Body of pancreas (tissue), 4 donors: ENCODE data around the gene MYADML2. TPM values are rescaled to one million over a fixed set of nuclear protein-coding genes. Genes with fewer than 3 reads are reported as not detected.

Experiments used
- ATAC-seq: fragments of 150-250 bp; one replicate; pipeline ENCODE4 v1.9.1; 2016
- DNase-seq, 4 donors: peaks; one replicate each; pipeline ENCODE4 v3.0.0-alpha.2; 2019
- H3K27ac ChIP-seq, 4 donors: fragments of 200-600 bp; sonication (generic); 1 replicate in 3 of 4; 2 replicates in 1 of 4; pipeline versions ENCODE4 v1.5.1 to v1.6.1; 2016 to 2019; ENCODE audit warnings: mild to moderate bottlenecking in 1 of 4, mixed read lengths in 1 of 4, moderate library complexity in 1 of 4
- H3K27me3 ChIP-seq, 2 donors: fragments of 200-600 bp; sonication (generic); one replicate each; pipeline ENCODE4 v1.6.0; 2016; ENCODE audit warnings: mild to moderate bottlenecking in 1 of 2
- H3K36me3 ChIP-seq, 2 donors: fragments of 200-600 bp; sonication (generic); replicated peaks in 1 of 2; 2 replicates each; pipeline ENCODE4 v1.5.1; 2016; ENCODE audit warnings: low read depth in 2 of 2; ENCODE audit not compliant: insufficient read depth in 1 of 2
- H3K4me1 ChIP-seq: fragments of 200-600 bp; sonication (generic); one replicate; pipeline ENCODE4 v1.6.0; 2016
- H3K4me3 ChIP-seq, 2 donors: fragments of 200-600 bp; sonication (generic); 1 replicate in 1 of 2; 2 replicates in 1 of 2; pipeline ENCODE4 v1.5.1; 2016 to 2019
- H3K9me3 ChIP-seq, 3 donors: fragments of 200-600 bp; sonication (generic); 1 replicate in 2 of 3; 2 replicates in 1 of 3; pipeline ENCODE4 v1.5.1; 2016
- CTCF ChIP-seq, 7 experiments: fragments of 450-650 bp in 4 of 7; fragments of 200-600 bp in 3 of 7; sonication (generic) in 3 of 7; IDR thresholded peaks; one replicate each; pipeline ENCODE4 v1.5.1; 2016 to 2019; ENCODE audit warnings: antibody characterized with exemption in 7 of 7
- POLR2A ChIP-seq, 3 donors: fragments of 450-650 bp; IDR thresholded peaks; one replicate each; pipeline ENCODE4 v1.6.1; 2016; ENCODE audit warnings: antibody characterized with exemption in 3 of 3, mild to moderate bottlenecking in 2 of 3
- whole genome bisulfite sequencing, 2 donors: methylation state at CpG; one replicate each; pipeline ENCODE4 v1.1.5; 2017; 5-methylcytosine and 5-hydroxymethylcytosine counted together
- intact Hi-C: fragments of 100-400 bp; cut with DNase I; formaldehyde crosslinking; loops from one replicate; pipeline ENCODE4 v1.15.1; 2023
- total RNA-seq, 2 donors: library from RNA; depleted of rRNA; stranded (reverse); fragments of >200 nt; gene quantifications; one replicate each; pipeline ENCODE4 v1.1.0, GENCODE V29; 2016

Gene MYADML2
- total RNA-seq, result not detected

DNA sequence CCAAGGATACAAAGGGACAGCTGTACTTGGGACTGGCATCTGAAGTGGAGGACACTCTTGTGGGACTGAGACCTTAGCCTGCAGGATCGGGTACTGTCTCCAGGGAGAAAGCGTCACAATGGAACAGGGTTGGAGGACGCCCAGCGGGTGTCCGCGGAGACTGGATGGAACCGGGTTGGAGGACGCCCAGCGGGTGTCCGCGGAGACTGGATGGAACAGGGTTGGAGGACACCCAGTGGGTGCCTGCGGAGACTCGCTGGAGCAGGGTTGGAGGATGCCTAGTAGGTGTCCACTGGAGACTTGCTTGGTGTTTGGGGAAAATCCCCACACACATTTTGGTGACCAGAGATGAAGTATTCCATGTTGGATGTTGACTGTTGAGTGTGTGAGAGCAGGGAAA is at the start of gene MYADML2:
TSS of gene MYADML2 (minus strand) at position 45 of the 400 bp plus-strand sequence. CDS start 5,492 bp downstream, outside the sequence.
- intact Hi-C loops, result no loop called here
- WGBS, 2 donors, result 72 to 75% methylated on average over 6 to 13 of the region's 13 CpGs

DNA sequence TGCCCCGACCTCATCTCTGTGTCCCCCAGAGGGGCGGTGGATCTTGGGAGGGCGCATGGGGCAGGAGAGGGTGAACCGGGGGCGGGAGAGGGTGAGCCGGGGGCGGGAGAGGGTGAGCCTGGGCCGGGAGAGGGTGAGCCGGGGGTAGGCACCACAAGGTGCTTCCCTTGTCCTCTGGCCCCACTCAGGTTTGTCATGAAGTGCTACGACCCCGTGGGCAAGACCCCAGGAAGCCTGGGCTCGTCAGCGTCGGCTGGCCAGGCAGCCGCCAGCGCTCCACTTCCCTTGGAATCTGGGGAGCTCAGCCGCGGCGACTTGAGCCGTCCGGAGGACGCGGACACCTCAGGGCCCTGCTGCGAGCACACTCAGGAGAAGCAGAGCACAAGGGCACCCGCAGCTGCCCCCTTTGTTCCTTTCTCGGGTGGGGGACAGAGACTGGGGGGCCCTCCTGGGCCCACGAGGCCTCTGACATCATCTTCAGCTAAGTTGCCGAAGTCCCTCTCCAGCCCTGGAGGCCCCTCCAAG is 49.3 kb upstream of the MYADML2 start:
- Histone ChIP-seq H3K27me3 (no peaks in the 10 kb centered on the region), H3K36me3 (no peaks in the 10 kb centered on the region), H3K9me3 (no peaks in the 10 kb centered on the region), H3K27ac (no peak overlapping the region), H3K4me3 (no peak overlapping the region), H3K4me1 (peaks cover 15% of the 10 kb centered on the region)
- no peak for ATAC-seq
- intact Hi-C loops, result no loop called here
- no peak for TF ChIP-seq CTCF (IDR thresholded peaks at IDR 0.05)
- no peak for TF ChIP-seq POLR2A (IDR thresholded peaks at IDR 0.05)
- 85 to 93% methylated on average over 8 to 25 of the region's 28 CpGs for WGBS, 2 donors
- no peak for DNase-seq

More for the DNA sequence above, at the start of gene MYADML2:
- no peaks in the 10 kb centered on the region for H3K9me3 ChIP-seq
- ATAC-seq (no peak), DNase-seq (no peak)
- H3K4me1 ChIP-seq, result no peaks in the 10 kb centered on the region
- no peaks in the 10 kb centered on the region for H3K36me3 ChIP-seq
- no peak within 1 kb of the TSS for H3K4me3 ChIP-seq
- TF ChIP-seq POLR2A (IDR thresholded peaks at IDR 0.05), result no peak
- no peak for TF ChIP-seq CTCF (IDR thresholded peaks at IDR 0.05)
- no peak within 1 kb of the TSS for H3K27ac ChIP-seq
- H3K27me3 ChIP-seq, result no peaks in the 10 kb centered on the region

DNA sequence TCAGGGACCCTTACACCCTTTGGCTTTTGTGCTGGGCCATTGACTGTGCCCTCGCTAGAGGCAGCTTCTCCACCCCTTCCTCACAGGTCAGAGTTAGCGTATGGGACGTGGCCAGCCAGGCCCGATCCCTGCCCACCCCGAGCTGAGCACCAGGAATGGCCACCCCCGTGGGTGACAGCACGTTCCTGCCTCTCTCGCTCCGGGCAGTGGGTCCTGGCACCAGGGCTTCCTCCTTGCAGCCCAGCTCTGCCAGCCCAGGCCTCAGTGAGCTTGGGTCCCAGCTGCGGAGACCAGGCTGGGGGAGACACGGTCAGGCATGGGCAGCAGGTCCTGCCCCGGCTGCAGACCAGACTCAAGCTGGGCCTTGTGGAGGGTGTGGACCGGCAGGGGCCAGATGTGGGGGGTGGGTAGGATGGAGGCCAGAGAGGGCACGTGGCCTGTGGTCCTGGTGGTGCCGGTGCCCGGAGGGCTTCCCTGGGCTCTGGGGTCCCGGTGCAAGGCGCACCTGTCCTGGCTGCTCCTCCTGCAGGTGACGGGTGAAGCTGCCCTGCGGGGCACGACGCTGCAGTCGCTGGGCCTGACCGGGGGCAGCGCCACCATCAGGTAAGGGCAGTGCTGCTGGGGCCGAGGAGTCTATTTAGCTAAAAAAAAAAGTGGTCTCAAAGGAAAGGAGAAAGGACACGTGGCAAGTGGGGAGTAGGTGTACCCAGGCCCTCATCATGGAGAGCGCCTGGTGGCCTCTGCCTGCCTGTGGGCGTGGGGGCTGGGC is 48.6 kb upstream of the MYADML2 start:
- no peak for TF ChIP-seq POLR2A (IDR thresholded peaks at IDR 0.05)
- no peak for TF ChIP-seq CTCF (IDR thresholded peaks at IDR 0.05)
- intact Hi-C loops, result no loop called here
- DNase-seq (no peak), ATAC-seq (no peak)
- Histone ChIP-seq H3K4me1 (peaks cover 22% of the 10 kb centered on the region), H3K27ac (no peak overlapping the region), H3K9me3 (no peaks in the 10 kb centered on the region), H3K27me3 (no peaks in the 10 kb centered on the region), H3K4me3 (no peak overlapping the region), H3K36me3 (no peaks in the 10 kb centered on the region)
- 87 to 92% methylated on average over 14 to 26 of the region's 29 CpGs for WGBS, 2 donors

DNA sequence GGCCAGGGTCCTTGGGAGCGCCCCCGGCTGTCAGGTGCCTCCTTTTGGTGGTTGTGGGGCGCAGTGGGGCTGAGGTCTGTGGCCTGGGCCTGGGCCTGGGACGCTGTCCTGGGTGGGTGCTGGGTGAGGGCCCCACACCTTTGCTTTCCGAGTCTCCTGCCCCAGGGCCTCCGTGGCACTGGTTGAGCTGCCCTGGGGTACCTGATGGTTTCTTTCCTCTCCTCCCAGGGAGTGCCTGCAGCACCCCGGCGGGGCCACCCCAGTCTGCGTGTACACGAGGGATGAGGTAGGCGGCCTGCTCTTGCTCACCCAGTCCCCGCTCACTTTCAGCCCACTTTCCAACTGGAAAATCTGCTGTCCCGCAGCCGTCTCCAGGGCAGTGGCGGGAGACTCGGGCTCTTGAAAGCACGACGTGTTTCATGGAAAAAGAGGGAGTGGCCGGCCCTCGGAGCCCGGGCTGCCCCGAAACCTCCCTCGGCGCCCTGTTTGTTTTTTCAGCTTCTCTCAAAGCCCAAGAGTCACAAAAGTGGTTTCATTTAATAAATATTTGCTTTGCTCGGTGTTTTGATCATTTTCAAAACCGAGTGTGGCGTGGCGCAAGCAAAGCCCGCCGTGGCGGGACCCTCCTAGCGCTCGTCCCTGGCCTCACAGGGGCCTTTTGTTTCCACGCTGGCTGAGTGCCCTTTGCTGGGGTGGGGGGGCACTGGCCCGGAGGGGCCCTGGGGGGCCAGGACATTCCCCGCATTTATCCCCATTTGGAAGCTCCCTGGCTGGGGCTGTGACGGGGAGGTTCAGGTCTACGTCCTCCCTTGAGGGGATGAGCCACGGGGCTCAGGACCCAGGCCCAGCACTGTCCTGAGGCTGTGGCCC is 47.8 kb upstream of the MYADML2 start:
- WGBS, 2 donors, result 87 to 89% methylated on average over 28 to 39 of the region's 39 CpGs
- intact Hi-C loops, result no loop called here
- TF ChIP-seq POLR2A (IDR thresholded peaks at IDR 0.05) (no peak), CTCF (IDR thresholded peaks at IDR 0.05) (no peak)
- no peak overlapping the region for H3K27ac ChIP-seq
- peaks cover 24% of the 10 kb centered on the region for H3K4me1 ChIP-seq
- no peaks in the 10 kb centered on the region for H3K36me3 ChIP-seq
- no peaks in the 10 kb centered on the region for H3K27me3 ChIP-seq
- no peak overlapping the region for H3K4me3 ChIP-seq
- ATAC-seq, result no peak
- no peak for DNase-seq
- H3K9me3 ChIP-seq, result no peaks in the 10 kb centered on the region
